Measurements from ENCODE around the gene FGF9.

FGF9 gene

DNA sequence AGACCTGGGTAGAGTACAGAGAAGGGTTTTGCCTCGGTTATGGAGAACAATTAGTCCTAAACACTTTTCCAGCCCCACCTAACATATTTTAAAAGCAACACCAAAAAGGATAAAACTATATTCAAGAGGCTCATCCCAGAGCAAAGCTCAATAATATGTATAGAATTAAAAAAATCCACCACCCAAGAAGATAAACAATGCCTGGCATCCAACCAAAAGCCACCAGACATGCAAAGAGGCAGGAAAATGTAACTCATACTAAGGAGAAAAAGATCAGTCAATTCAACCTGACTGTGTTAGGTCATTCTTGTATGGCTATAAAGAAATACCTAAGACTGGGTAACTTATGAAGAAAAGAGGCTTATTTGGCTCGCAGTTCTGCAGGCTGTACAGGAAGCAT is 39.3 kb downstream of the FGF9 start:
- TF ChIP-seq GATA2 (IDR thresholded peaks at IDR 0.05; ENCODE audit: low read depth, low read length) = no peak
- TF ChIP-seq GATA3 (IDR thresholded peaks at IDR 0.05; ENCODE audit: low read depth, low read length) = no peak

DNA sequence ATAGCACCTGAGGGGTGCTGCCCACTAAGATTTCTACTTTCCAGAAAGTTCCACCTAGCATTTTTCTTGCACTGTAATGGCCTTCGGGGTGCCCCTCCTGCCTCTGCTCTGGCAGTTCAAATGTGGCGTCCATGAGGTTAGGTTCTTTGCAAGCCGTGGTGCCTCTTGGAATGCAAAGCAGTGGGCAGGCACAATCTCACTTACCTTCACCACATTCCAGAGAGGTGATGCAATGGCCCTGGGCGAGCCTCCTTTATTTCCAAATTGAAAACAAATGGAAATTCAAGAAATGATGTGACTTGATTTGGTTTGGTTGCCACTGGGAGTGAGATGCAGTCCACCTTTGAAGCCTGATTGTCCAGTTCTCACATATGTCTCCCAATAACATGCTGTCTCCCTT is 46.9 kb downstream of the FGF9 start:
- TF ChIP-seq GATA3 (IDR thresholded peaks at IDR 0.05; ENCODE audit: low read depth, low read length) = no peak
- TF ChIP-seq GATA2 (IDR thresholded peaks at IDR 0.05; ENCODE audit: low read depth, low read length) = no peak

DNA sequence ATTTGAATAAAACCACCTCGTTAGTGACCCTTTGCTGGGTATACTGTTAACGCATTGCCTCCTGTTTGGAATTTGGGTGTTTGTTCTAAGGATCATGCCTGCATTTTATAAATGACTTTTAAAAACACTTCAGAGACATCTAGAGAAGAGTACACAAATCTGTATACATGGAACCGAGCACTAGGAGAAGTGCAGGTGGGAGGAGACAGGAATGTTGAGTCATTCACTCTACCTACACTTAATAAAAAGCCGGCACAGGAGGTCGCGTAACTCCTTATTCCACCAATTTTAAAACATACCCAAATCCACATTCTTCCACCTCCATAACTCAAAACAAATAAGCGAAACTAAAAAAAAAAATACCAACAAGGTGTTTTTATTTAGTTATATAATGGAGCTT is 48.6 kb downstream of the FGF9 start:
- TF ChIP-seq GATA2 (IDR thresholded peaks at IDR 0.05; ENCODE audit: low read depth, low read length) (no peak), GATA3 (IDR thresholded peaks at IDR 0.05; ENCODE audit: low read depth, low read length) (no peak)

DNA sequence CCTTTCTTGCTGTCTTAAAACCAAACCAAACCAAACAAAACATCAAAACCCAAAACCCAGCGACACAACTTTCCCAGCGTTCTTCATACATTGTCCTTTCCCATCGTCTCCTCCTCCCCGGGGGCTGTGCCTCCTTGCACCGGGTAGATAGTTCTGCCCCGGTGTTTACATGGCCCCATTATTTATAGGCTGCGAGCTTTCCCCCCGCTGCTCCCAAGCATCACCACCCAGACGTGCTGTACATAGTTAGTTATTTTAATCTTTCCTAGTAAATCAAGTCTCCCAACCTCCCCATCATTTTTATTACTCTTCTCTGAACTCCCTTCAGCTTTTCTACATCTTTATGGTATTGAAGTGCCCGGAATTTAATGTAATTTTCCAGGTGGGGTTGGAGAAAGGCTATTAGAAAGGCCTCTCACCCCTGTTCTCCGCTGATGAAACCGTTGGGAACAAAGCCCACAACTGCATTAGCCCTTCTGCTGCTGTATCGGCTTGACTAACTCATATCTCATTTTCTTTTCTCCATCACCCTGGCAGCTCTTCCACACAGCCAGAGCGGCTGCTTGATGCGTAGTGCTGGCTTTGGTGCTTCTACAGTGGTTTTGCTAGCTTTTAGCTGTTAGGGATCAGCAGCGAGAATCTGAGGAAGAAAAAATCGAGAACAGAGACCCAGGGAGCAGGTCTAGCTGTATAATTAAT is 53.1 kb downstream of the FGF9 start:
- TF ChIP-seq GATA2 (IDR thresholded peaks at IDR 0.05; ENCODE audit: low read depth, low read length) (no peak), GATA3 (IDR thresholded peaks at IDR 0.05; ENCODE audit: low read depth, low read length) (no peak)

DNA sequence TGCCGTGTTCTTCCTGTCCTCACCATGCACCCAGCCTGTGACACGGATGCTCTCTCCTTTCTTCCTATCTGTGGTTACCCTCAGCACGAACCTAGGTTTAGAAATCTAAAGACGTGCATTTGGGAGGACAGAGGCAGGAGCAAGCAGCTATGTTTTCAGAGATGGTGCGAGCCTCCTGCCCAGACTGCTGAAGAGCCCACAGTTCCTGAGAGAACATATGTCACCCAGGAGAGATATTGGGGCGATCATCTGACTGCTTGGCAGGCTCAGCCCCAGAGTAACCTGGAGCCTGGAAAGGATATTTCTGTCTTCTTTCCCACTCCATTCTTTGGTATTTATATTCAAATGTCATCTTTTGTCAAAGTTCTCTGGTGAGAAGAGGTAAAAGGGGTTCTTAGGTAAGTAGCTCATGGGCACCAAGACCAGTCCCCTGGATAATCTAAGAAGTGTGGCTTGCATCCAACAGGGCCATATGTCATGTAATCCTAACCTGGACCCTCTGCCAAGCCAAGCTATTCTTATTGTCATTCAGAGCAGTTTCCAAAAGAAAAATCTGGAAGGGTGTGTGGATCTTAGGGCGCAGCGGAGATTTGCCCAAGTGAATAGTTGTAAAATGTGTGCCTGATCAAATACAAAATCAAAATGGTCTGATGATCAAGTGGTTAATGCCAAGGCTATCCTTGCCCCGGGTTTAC is 59.5 kb downstream of the FGF9 start:
- no peak for TF ChIP-seq GATA2 (IDR thresholded peaks at IDR 0.05; ENCODE audit: low read depth, low read length)
- TF ChIP-seq GATA3 (IDR thresholded peaks at IDR 0.05; ENCODE audit: low read depth, low read length) = no peak

- no peak for TF ChIP-seq GATA2 (IDR thresholded peaks at IDR 0.05; ENCODE audit: low read depth, low read length)
- TF ChIP-seq GATA3 (IDR thresholded peaks at IDR 0.05; ENCODE audit: low read depth, low read length) = no peak
Measured at GRCh38 chr13:21733475-21734263, 62.8 kb downstream of the FGF9 start.

- TF ChIP-seq GATA3 (IDR thresholded peaks at IDR 0.05; ENCODE audit: low read depth, low read length) (no peak), GATA2 (IDR thresholded peaks at IDR 0.05; ENCODE audit: low read depth, low read length) (no peak)
Measured at GRCh38 chr13:21734961-21735360, 64.1 kb downstream of the FGF9 start.

DNA sequence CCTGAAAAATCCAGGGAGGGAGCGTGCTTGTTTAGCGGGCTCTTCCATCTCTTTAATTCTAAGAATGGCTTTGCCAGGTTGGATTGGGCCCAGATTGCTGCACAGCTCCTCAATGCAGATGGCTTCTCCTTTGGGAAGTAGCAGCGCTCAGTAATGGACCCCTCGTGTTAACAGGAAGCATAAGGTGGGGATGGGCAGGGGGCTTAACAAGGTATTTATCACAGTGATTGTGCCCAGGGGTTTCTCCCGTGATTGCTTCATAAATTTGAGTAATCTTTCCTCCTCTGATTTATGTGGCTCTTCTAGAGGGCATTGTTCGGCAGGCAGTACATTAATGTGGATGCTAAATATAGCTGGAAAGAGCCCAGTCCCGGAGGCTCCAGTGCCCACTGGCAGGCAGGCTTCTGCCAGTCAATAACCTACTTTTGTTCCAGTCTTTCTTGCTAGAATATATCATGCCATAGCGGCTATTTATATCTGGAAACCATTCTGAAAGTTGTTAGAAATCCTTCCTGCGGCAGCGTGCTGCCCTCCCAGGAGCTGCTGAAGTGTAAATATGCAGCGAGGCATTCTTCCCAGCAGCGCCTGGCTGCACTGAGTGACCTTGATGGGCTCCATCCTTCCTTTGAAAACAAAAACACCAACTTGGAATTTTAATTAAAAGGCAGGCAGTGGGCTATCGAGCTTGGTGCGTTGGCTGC is 65.0 kb downstream of the FGF9 start:
- no peak for TF ChIP-seq GATA3 (IDR thresholded peaks at IDR 0.05; ENCODE audit: low read depth, low read length)
- TF ChIP-seq GATA2 (IDR thresholded peaks at IDR 0.05; ENCODE audit: low read depth, low read length) = no peak

DNA sequence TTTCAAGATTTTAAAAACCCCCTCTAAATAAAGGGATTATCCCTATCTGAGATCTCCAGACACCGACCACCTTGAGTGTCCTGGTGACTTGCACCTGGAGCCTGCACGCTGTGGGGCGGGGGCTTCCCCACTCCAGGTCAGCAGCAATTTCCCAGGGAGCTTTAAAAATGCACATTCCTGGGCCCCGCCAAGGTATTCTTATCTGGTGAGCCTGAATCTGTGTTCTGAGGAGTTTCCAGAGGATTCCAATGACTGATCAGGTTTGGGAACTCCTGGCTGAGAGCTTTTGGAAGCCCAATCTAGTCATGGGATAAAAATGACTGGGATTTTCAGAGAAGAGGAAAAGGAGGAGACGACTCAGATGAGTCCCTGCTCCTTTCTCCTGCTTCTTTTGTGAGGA is 66.1 kb downstream of the FGF9 start:
- TF ChIP-seq GATA3 (IDR thresholded peaks at IDR 0.05; ENCODE audit: low read depth, low read length) (no peak), GATA2 (IDR thresholded peaks at IDR 0.05; ENCODE audit: low read depth, low read length) (no peak)

DNA sequence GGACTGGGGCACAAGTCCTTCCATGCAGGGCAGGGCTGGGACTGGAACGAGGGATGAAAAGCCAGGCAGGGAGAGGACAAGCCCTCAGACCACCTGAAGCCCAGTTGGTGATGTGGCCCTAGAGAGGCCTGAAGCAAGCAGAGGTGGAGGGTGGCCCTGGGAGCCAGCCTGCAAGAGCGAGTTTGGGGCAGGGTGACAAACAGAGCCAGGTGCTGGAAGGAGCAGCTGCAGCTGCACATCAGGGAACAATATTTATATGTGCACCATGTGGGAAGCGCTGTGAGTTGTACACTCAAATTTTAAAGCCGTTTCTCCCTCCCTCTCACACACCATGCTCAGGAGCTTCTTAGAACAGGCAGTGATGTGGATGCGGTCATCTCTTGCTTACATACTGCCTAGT is 67.8 kb downstream of the FGF9 start:
- TF ChIP-seq GATA3 (IDR thresholded peaks at IDR 0.05; ENCODE audit: low read depth, low read length) (no peak), GATA2 (IDR thresholded peaks at IDR 0.05; ENCODE audit: low read depth, low read length) (no peak)

GRCh38 chr13:21739771-21740170 is 68.9 kb downstream of the FGF9 start:
- TF ChIP-seq GATA2 (IDR thresholded peaks at IDR 0.05; ENCODE audit: low read depth, low read length) = no peak
- no peak for TF ChIP-seq GATA3 (IDR thresholded peaks at IDR 0.05; ENCODE audit: low read depth, low read length)

- TF ChIP-seq GATA2 (IDR thresholded peaks at IDR 0.05; ENCODE audit: low read depth, low read length) (no peak), GATA3 (IDR thresholded peaks at IDR 0.05; ENCODE audit: low read depth, low read length) (no peak)
Measured at GRCh38 chr13:21741396-21741979, 70.6 kb downstream of the FGF9 start.

- no peak for TF ChIP-seq GATA2 (IDR thresholded peaks at IDR 0.05; ENCODE audit: low read depth, low read length)
- TF ChIP-seq GATA3 (IDR thresholded peaks at IDR 0.05; ENCODE audit: low read depth, low read length) = no peak
Measured at GRCh38 chr13:21742096-21742495, 71.2 kb downstream of the FGF9 start.

DNA sequence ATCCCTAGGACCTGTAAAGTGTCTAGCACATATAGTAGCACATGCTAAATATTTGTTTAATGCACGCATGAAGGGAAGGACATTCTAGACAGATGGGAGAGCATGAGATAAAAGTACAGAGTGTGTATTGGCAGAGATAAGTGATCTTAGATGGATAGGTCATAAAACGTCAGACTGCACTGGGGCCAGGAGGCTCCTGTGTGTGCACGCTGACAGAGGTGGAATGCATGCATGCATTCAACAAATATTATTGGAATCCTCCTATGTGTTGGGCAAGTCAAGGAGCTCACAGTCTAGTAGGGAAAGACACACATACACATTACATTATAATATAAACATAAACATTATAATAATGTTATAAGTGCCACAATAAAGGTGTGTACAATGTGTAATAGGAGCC is 73.3 kb downstream of the FGF9 start:
- TF ChIP-seq GATA3 (IDR thresholded peaks at IDR 0.05; ENCODE audit: low read depth, low read length) (no peak), GATA2 (IDR thresholded peaks at IDR 0.05; ENCODE audit: low read depth, low read length) (no peak)
